Esophagus squamous epithelium (tissue), 5 donors: ENCODE results near the gene PRR23A. TPM values are rescaled to one million over a fixed set of nuclear protein-coding genes. Genes with fewer than 3 reads are reported as not detected.

Experiments used
- DNase-seq: peaks from one replicate; lab custom pipeline; 2025; lab: John Stamatoyannopoulos, UW
- H3K27ac ChIP-seq, 4 donors: fragments of 200-600 bp; sonication (generic); one replicate each; pipeline ENCODE4 v1.5.1; 2016 to 2019; ENCODE audit warnings: mild to moderate bottlenecking in 1 of 4
- H3K27me3 ChIP-seq, 4 donors: fragments of 200-600 bp; sonication (generic); 1 replicate in 3 of 4; 2 replicates in 1 of 4; pipeline versions ENCODE4 v1.5.1 to v1.6.0; 2017 to 2021; ENCODE audit warnings: antibody characterized with exemption in 1 of 4
- H3K36me3 ChIP-seq, 3 donors: fragments of 200-600 bp; sonication (generic); one replicate each; pipeline ENCODE4 v1.5.1; 2016 to 2019
- H3K4me1 ChIP-seq, 3 donors: fragments of 200-600 bp; sonication (generic); one replicate each; pipeline ENCODE4 v1.5.1; 2017 to 2019
- H3K4me3 ChIP-seq, 4 donors: fragments of 200-600 bp; sonication (generic); 1 replicate in 3 of 4; 2 replicates in 1 of 4; pipeline ENCODE4 v1.5.1; 2016 to 2019; ENCODE audit warnings: mild to moderate bottlenecking in 2 of 4, moderate library complexity in 1 of 4
- H3K9me3 ChIP-seq, 3 donors: fragments of 200-600 bp; sonication (generic); one replicate each; pipeline ENCODE4 v1.5.1; 2016 to 2019
- POLR2A ChIP-seq, 4 donors: fragments of 450-650 bp; IDR thresholded peaks; one replicate each; pipeline ENCODE4 v1.6.1; 2017; ENCODE audit warnings: antibody characterized with exemption in 4 of 4, mild to moderate bottlenecking in 4 of 4, moderate library complexity in 3 of 4
- WGBS, 2 donors: methylation state at CpG; one replicate each; pipeline ENCODE4 v1.1.5; 2018; 5-methylcytosine and 5-hydroxymethylcytosine counted together
- intact Hi-C: fragments of 100-400 bp; cut with DNase I; formaldehyde crosslinking; loops from one replicate; pipeline ENCODE4 v1.15.0; 2022
- total RNA-seq, 4 donors: library from RNA; depleted of rRNA; stranded (reverse); fragments of >200 nt; gene quantifications; one replicate each; pipeline ENCODE4 v1.1.0, GENCODE V29; 2016
- TF ChIP-seq, protein P1 (sequence below), 6 experiments: fragments of 450-650 bp in 4 of 6; fragments of 200-600 bp in 2 of 6; sonication (generic) in 2 of 6; IDR thresholded peaks; one replicate each; pipeline ENCODE4 v1.5.1; 2016 to 2019; ENCODE audit warnings: antibody characterized with exemption in 6 of 6, mild to moderate bottlenecking in 4 of 6, moderate library complexity in 4 of 6
- donor health status: DM: yes; HTN: yes; CAD: no.

PRR23A gene
- total RNA-seq, 4 donors from 2014 or later: not detected

DNA sequence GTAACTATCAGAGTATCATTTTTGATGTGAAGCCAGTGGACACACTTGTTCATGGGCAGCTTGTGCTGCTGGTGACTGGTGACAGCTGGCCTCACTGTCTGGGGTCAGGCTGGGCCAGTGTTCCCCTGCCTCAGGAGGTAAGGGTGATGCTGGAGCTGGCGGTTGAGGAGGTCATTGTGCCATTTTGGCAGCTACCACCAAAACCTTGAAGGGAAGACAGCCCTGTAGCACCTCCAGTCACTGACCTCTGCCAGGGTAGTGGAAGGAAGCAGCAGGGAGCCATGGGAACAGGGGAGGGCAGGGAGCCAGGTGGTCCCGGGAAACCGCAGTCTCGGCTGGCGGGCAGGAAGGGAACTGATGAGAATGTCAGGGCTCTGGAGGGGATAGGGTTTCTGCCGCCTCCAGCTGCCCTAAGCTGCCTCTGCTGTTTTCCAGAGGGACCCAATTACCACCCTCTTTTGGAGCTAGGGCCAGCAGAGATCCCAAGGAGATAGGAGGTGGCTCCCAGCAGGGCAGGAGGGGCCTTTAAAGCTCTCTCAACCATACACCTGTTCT, 34.2 kb downstream of the PRR23A start:
- no peak for DNase-seq
- intact Hi-C loops: no loop called here
- Histone ChIP-seq H3K9me3 (no peaks in the 10 kb centered on the region), H3K36me3 (no peaks in the 10 kb centered on the region), H3K4me3 (no peak overlapping the region), H3K27ac (no peak overlapping the region), H3K27me3 (peaks cover 0 to 27% (median 0%) of the 10 kb centered on the region in 4 donors), H3K4me1 (no peaks in the 10 kb centered on the region)
- TF ChIP-seq POLR2A (IDR thresholded peaks at IDR 0.05): no peak
- TF ChIP-seq, protein P1, sequence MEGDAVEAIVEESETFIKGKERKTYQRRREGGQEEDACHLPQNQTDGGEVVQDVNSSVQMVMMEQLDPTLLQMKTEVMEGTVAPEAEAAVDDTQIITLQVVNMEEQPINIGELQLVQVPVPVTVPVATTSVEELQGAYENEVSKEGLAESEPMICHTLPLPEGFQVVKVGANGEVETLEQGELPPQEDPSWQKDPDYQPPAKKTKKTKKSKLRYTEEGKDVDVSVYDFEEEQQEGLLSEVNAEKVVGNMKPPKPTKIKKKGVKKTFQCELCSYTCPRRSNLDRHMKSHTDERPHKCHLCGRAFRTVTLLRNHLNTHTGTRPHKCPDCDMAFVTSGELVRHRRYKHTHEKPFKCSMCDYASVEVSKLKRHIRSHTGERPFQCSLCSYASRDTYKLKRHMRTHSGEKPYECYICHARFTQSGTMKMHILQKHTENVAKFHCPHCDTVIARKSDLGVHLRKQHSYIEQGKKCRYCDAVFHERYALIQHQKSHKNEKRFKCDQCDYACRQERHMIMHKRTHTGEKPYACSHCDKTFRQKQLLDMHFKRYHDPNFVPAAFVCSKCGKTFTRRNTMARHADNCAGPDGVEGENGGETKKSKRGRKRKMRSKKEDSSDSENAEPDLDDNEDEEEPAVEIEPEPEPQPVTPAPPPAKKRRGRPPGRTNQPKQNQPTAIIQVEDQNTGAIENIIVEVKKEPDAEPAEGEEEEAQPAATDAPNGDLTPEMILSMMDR (IDR thresholded peaks at IDR 0.05): no peak
- WGBS, 2 donors: 47 to 69% methylated on average over 3 to 4 of the region's 6 CpGs

- H3K27me3 ChIP-seq: peaks cover 0 to 52% (median 9%) of the 10 kb centered on the region in 4 donors
- no peak overlapping the region for H3K4me3 ChIP-seq
- no peaks in the 10 kb centered on the region for H3K9me3 ChIP-seq
- H3K27ac ChIP-seq: no peak overlapping the region
- H3K36me3 ChIP-seq: no peaks in the 10 kb centered on the region
- DNase-seq: no peak
- intact Hi-C loops: no loop called here
- TF ChIP-seq POLR2A (IDR thresholded peaks at IDR 0.05): no peak
- TF ChIP-seq, protein P1 (IDR thresholded peaks at IDR 0.05): no peak
- H3K4me1 ChIP-seq: peaks cover 0 to 7% (median 0%) of the 10 kb centered on the region in 3 donors
These were observed 41.1 kb downstream of the PRR23A start for GRCh38 chr3:138964923-138965322.

DNA sequence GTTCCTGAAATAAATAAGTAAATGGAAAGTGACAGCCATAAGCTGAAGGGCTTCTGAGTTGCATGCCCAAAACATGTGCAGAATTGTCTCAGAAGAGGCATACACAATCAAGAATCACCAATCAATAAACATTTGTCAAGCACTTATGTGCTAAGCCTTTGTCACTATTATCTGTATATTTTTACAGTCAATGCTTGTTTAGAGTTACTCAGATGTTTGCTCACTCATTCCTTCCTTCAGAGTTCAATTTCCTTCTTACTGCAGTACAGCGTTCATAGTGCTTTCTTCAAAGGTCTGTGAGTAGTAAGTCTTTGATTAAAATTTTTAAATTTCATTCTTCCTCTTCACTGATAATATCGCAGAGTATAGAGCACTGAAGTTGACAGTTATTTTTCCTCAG, 41.8 kb downstream of the PRR23A start:
- Histone ChIP-seq H3K36me3 (no peaks in the 10 kb centered on the region), H3K4me1 (peaks cover 0 to 7% (median 0%) of the 10 kb centered on the region in 3 donors), H3K27ac (no peak overlapping the region), H3K27me3 (peaks cover 0 to 55% (median 9%) of the 10 kb centered on the region in 4 donors), H3K9me3 (no peaks in the 10 kb centered on the region), H3K4me3 (no peak overlapping the region)
- no peak for TF ChIP-seq POLR2A (IDR thresholded peaks at IDR 0.05)
- TF ChIP-seq, protein P1 (IDR thresholded peaks at IDR 0.05): no peak
- no peak for DNase-seq
- intact Hi-C loops: no loop called here
- 71 to 83% methylated on average over 2 of the region's 2 CpGs for WGBS, 2 donors

DNA sequence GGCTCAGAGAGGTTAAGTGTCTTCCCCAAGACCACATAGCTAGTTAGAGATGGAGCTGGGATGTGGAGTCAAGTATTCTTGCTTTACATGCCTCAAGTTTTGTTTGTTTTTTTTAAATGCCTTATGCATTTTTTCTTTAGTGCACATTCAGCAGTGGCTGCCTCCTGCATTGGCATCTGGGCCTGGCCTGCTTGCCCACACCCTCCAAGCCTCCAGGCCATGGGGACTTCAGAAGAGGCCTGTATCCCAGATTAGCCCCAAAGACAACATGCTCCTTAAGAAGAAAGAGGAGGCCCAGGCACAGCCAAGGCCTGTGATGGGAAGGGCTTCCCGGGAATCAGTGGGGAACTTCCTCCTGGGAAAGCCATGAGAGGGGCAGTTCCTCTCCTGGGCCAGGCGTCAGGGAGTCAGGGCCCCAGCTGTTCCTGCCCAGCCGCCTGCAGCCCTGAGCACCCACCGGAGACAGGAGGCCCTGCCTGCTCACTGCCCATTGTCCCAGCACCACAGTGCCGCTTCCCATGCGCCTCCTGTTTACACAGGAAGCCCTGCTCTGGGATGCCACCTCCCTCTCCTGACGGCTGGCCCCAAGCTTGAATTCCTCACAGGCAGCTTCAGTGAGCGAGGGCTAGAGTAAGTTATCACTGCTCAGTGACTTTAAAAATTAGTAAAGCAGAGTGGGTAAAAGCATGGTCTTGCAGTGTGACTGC, 43.1 kb downstream of the PRR23A start:
- Histone ChIP-seq H3K27ac (no peak overlapping the region), H3K4me1 (peaks cover 0 to 7% (median 0%) of the 10 kb centered on the region in 3 donors), H3K4me3 (no peak overlapping the region), H3K9me3 (no peaks in the 10 kb centered on the region), H3K27me3 (peaks cover 0 to 62% (median 9%) of the 10 kb centered on the region in 4 donors), H3K36me3 (no peaks in the 10 kb centered on the region)
- intact Hi-C loops: no loop called here
- WGBS, 2 donors: 60% methylated on average over 1 of the region's 8 CpGs; no CpG with 5 or more reads in 1 of the 2 donors
- TF ChIP-seq POLR2A (IDR thresholded peaks at IDR 0.05): no peak
- TF ChIP-seq, protein P1 (IDR thresholded peaks at IDR 0.05): no peak
- no peak for DNase-seq

DNA sequence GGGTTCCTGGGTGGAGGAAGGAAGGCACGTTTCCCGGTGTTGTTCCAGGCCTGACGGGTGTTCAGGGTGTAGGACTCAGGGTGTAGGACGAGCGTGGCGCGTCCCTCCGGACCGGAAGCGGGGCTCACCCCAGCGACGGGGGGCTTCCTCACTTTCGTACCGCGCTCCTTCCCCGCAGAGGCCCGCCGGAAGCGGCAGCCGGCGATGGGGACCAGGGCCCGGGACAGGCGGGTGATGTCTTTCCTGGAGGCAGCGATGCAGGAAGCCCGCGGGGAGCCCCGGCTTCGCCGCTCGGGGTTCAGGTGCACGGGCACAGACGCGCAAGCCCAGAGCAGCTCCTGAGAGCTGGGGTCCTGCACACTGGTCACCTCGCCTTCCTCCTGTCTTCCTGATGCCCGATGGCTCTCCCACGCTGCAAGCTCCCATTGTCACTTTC, 45.6 kb downstream of the PRR23A start:
- no peaks in the 10 kb centered on the region for H3K36me3 ChIP-seq
- peaks cover 0 to 7% (median 0%) of the 10 kb centered on the region in 3 donors for H3K4me1 ChIP-seq
- no peak for TF ChIP-seq POLR2A (IDR thresholded peaks at IDR 0.05)
- TF ChIP-seq, protein P1 (IDR thresholded peaks at IDR 0.05): no peak
- DNase-seq: no peak
- intact Hi-C loops: no loop called here
- 6 to 15% methylated on average over 19 to 26 of the region's 36 CpGs for WGBS, 2 donors
- no peaks in the 10 kb centered on the region for H3K9me3 ChIP-seq
- H3K27ac ChIP-seq: no peak overlapping the region
- peaks cover 0 to 78% (median 9%) of the 10 kb centered on the region in 4 donors for H3K27me3 ChIP-seq
- H3K4me3 ChIP-seq: peak overlapping the region in 1 of 4 donors; percentile 26
